Tibial artery (tissue), 4 donors: ENCODE data around the gene KCNH2.
A peak's percentile ranks its signal among the peaks of the same experiment; 100 is the strongest.

Source experiments
- DNase-seq, 2 donors: peaks; one replicate each; pipeline ENCODE4 v3.0.0-alpha.2; 2019
- H3K27ac ChIP-seq, 2 donors: fragments of 200-600 bp; sonication (generic) in 1 of 2; 1 replicate in 1 of 2; 2 replicates in 1 of 2; pipeline ENCODE4 v1.5.1; 2018 to 2019; ENCODE audit warnings: mild to moderate bottlenecking in 1 of 2
- H3K27me3 ChIP-seq, 2 donors: fragments of 200-600 bp; sonication (generic) in 1 of 2; one replicate each; pipeline versions ENCODE4 v1.5.1 to v1.6.0; 2016 to 2019
- H3K36me3 ChIP-seq, 3 donors: fragments of 200-600 bp; sonication (generic) in 2 of 3; one replicate each; pipeline ENCODE4 v1.5.1; 2016 to 2019; ENCODE audit warnings: mild to moderate bottlenecking in 2 of 3
- H3K4me1 ChIP-seq, 4 donors: fragments of 200-600 bp; sonication (generic) in 2 of 4; 1 replicate in 3 of 4; 2 replicates in 1 of 4; pipeline ENCODE4 v1.5.1; 2016 to 2019
- H3K4me3 ChIP-seq, 2 donors: fragments of 200-600 bp; sonication (generic) in 1 of 2; 1 replicate in 1 of 2; 2 replicates in 1 of 2; pipeline ENCODE4 v1.5.1; 2018 to 2019; ENCODE audit warnings: mild to moderate bottlenecking in 2 of 2
- H3K9me3 ChIP-seq, 3 donors: fragments of 200-600 bp; sonication (generic) in 1 of 3; one replicate each; pipeline ENCODE4 v1.5.1; 2016 to 2019
- CTCF ChIP-seq, 2 experiments: fragments of 200-600 bp in 1 of 2; fragments of 450-650 bp in 1 of 2; IDR thresholded peaks; one replicate each; pipeline ENCODE4 v1.5.1; 2017 to 2019; ENCODE audit warnings: antibody characterized with exemption in 2 of 2, mild to moderate bottlenecking in 1 of 2, moderate library complexity in 1 of 2
- intact Hi-C: fragments of 100-400 bp; cut with DNase I; formaldehyde crosslinking; loops from one replicate; pipeline ENCODE4 v1.15.0; 2023; ENCODE audit warnings: low total_unique reads

Gene KCNH2

GRCh38 chr7:150966002-150966401 lies 12.1 kb downstream of the KCNH2 start:
- no peaks in the 10 kb centered on the region for H3K36me3 ChIP-seq
- no peaks in the 10 kb centered on the region for H3K9me3 ChIP-seq
- DNase-seq, result no peak
- H3K4me3 ChIP-seq, result no peak overlapping the region
- no peak overlapping the region for H3K27ac ChIP-seq
- H3K4me1 ChIP-seq, result peaks cover 0 to 10% (median 3%) of the 10 kb centered on the region in 4 donors
- intact Hi-C loops, result no loop called here
- no peak for TF ChIP-seq CTCF (IDR thresholded peaks at IDR 0.05)
- H3K27me3 ChIP-seq, result peaks cover 0 to 63% of the 10 kb centered on the region in 2 donors

- TF ChIP-seq CTCF (IDR thresholded peaks at IDR 0.05), result no peak
- H3K36me3 ChIP-seq, result no peaks in the 10 kb centered on the region
- H3K4me3 ChIP-seq, result no peak overlapping the region
- peaks cover 0 to 10% (median 3%) of the 10 kb centered on the region in 4 donors for H3K4me1 ChIP-seq
- H3K9me3 ChIP-seq, result no peaks in the 10 kb centered on the region
- DNase-seq, result no peak
- intact Hi-C loops, result no loop called here
- no peak overlapping the region for H3K27ac ChIP-seq
- H3K27me3 ChIP-seq, result peaks cover 0 to 57% of the 10 kb centered on the region in 2 donors
These were observed 12.8 kb downstream of the KCNH2 start for GRCh38 chr7:150965273-150965830.

- H3K4me3 ChIP-seq, result no peak overlapping the region
- no peak for TF ChIP-seq CTCF (IDR thresholded peaks at IDR 0.05)
- no peaks in the 10 kb centered on the region for H3K36me3 ChIP-seq
- no peaks in the 10 kb centered on the region for H3K9me3 ChIP-seq
- no peak overlapping the region for H3K27ac ChIP-seq
- DNase-seq, result no peak
- H3K27me3 ChIP-seq, result peaks cover 0 to 53% of the 10 kb centered on the region in 2 donors
- intact Hi-C loops, result no loop called here
- peaks cover 0 to 10% (median 3%) of the 10 kb centered on the region in 4 donors for H3K4me1 ChIP-seq
These were observed 13.5 kb downstream of the KCNH2 start for GRCh38 chr7:150964593-150965111.

- no peak overlapping the region for H3K27ac ChIP-seq
- H3K4me1 ChIP-seq, result peaks cover 0 to 10% (median 3%) of the 10 kb centered on the region in 4 donors
- H3K4me3 ChIP-seq, result no peak overlapping the region
- no peak for DNase-seq
- H3K9me3 ChIP-seq, result no peaks in the 10 kb centered on the region
- H3K27me3 ChIP-seq, result peaks cover 0 to 51% of the 10 kb centered on the region in 2 donors
- intact Hi-C loops, result no loop called here
- TF ChIP-seq CTCF (IDR thresholded peaks at IDR 0.05), result no peak
- no peaks in the 10 kb centered on the region for H3K36me3 ChIP-seq
These were observed 14.2 kb downstream of the KCNH2 start for GRCh38 chr7:150963707-150964559.

- no peaks in the 10 kb centered on the region for H3K36me3 ChIP-seq
- no peak overlapping the region for H3K4me3 ChIP-seq
- intact Hi-C loops, result no loop called here
- no peak for DNase-seq
- H3K4me1 ChIP-seq, result peaks cover 0 to 10% (median 3%) of the 10 kb centered on the region in 4 donors
- TF ChIP-seq CTCF (IDR thresholded peaks at IDR 0.05), result peak; percentile 62 to 73
- no peaks in the 10 kb centered on the region for H3K9me3 ChIP-seq
- peak overlapping the region in 1 of 2 donors; percentile 16 for H3K27ac ChIP-seq
- H3K27me3 ChIP-seq, result peaks cover 0 to 55% of the 10 kb centered on the region in 2 donors
These were observed 15.3 kb downstream of the KCNH2 start for GRCh38 chr7:150962553-150963399.
